ENCODE results near the gene ZYG11B.
"Not testable (repeated sequence)": the region's sequence is repeated elsewhere in the genome, so short reads cannot be mapped to it uniquely, and the experiment has no call there.

Gene ZYG11B

DNA sequence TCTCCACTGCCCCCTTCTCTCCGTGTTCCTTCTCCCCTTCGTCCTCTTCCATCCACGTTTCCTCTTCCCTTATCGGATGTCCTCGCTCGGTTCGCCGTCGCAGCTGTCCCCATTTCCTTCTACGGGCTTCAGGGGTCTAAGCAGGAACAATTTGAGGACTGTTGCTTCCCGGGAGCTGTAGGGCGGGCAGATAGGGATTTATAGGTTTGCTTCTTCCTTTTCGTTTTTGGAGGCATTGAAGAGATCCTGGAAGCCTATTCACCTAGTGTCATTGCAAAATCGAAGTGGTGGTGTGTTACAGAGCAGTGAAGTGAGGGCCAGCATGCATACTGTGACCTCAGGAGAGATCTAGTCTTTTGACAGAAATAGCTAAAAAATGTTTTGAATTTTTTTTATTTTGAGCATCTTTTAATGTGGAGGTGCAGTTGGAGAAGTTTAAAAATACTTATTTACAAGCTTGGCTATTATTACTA lies 897 bp downstream of the ZYG11B start:
- H2AFZ ChIP-seq (ENCODE audit: low read depth, low read length), result peak overlapping the region; percentile 59
- ATAC-seq (ENCODE audit: insufficient read depth, low read depth) (no peak), DNase-seq (peak; percentile 35)
- peak overlapping the region; percentile 45 to 73 for H3K4me3 ChIP-seq (ENCODE audit: low read depth in 1 of 2, low read length in 2 of 2)
- TF ChIP-seq EZH2 (IDR thresholded peaks at IDR 0.05; ENCODE audit: borderline replicate concordance, low read depth, low read length, severe bottlenecking), result no peak
- TF ChIP-seq, protein P1, sequence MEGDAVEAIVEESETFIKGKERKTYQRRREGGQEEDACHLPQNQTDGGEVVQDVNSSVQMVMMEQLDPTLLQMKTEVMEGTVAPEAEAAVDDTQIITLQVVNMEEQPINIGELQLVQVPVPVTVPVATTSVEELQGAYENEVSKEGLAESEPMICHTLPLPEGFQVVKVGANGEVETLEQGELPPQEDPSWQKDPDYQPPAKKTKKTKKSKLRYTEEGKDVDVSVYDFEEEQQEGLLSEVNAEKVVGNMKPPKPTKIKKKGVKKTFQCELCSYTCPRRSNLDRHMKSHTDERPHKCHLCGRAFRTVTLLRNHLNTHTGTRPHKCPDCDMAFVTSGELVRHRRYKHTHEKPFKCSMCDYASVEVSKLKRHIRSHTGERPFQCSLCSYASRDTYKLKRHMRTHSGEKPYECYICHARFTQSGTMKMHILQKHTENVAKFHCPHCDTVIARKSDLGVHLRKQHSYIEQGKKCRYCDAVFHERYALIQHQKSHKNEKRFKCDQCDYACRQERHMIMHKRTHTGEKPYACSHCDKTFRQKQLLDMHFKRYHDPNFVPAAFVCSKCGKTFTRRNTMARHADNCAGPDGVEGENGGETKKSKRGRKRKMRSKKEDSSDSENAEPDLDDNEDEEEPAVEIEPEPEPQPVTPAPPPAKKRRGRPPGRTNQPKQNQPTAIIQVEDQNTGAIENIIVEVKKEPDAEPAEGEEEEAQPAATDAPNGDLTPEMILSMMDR (IDR thresholded peaks at IDR 0.05; ENCODE audit: borderline replicate concordance, extremely low read depth, low read length, poor library complexity, severe bottlenecking), result no peak
- peak overlapping the region; percentile 38; the same call in 1 of the 2 replicates for H3K27ac ChIP-seq (ENCODE audit: low read length)
- H3K79me2 ChIP-seq (ENCODE audit: insufficient read depth, low read length), result peaks cover 46% of the 10 kb centered on the region
- no peaks in the 10 kb centered on the region for H3K27me3 ChIP-seq (ENCODE audit: insufficient read depth, low read length, poor library complexity)
- peaks cover 7% of the 10 kb centered on the region for H4K20me1 ChIP-seq (ENCODE audit: insufficient read depth, low read length)
- peaks cover 33% of the 10 kb centered on the region for H3K4me1 ChIP-seq (ENCODE audit: insufficient read depth, low read length)
- H3K9me3 ChIP-seq (ENCODE audit: insufficient read depth, low read length, severe bottlenecking), result no peaks in the 10 kb centered on the region
- no peaks in the 10 kb centered on the region; the same call in 1 of the 2 replicates for H3K36me3 ChIP-seq (ENCODE audit: insufficient read depth, low read length)
- H3K4me2 ChIP-seq (ENCODE audit: insufficient read depth, low read length), result peak overlapping the region; percentile 81
- peak overlapping the region; percentile 67 for H3K9ac ChIP-seq (ENCODE audit: low read depth, low read length)

DNA sequence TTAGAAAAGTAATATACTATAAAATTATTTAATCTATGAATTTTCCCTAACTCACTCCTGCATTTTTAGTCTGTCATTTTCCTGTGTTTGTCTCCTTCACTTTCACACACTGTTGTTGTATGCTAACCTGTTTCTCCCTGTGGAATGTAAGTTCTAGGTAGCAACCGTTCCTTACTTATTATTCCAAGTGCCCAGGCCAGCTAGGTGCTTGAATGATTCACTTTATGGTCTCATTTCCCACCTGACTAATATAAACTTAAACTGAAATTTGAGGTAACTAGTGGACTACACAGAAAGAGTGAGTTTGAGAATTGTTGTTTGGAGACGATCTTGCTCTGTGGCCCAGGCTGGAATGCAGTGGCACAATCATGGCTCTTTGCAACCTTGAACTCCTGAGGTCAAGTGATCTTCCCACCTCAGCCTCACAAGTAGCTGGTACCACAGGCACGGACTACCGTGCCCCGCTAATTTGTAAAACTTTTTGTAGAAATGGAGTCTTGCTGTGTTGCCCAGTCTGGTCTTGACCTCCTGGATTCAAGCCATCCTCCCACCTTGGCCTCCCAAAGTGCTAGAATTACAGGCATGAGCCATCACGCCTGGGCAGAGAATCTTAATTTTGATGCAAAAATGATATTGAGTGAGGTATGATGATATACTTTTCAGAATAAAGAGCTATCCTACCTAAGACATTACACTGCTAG lies 1.9 kb downstream of the ZYG11B start:
- Histone ChIP-seq H3K9ac (ENCODE audit: low read depth, low read length) (peak overlapping the region; percentile 17; the same call in 1 of the 2 replicates), H3K27me3 (ENCODE audit: insufficient read depth, low read length, poor library complexity) (no peaks in the 10 kb centered on the region), H2AFZ (ENCODE audit: low read depth, low read length) (no peak overlapping the region), H3K27ac (ENCODE audit: low read length) (no peak overlapping the region), H3K4me2 (ENCODE audit: insufficient read depth, low read length) (peak overlapping the region; percentile 81), H4K20me1 (ENCODE audit: insufficient read depth, low read length) (peaks cover 7% of the 10 kb centered on the region), H3K36me3 (ENCODE audit: insufficient read depth, low read length) (no peaks in the 10 kb centered on the region; the same call in 1 of the 2 replicates), H3K9me3 (ENCODE audit: insufficient read depth, low read length, severe bottlenecking) (no peaks in the 10 kb centered on the region), H3K4me1 (ENCODE audit: insufficient read depth, low read length) (peaks cover 33% of the 10 kb centered on the region), H3K4me3 (ENCODE audit: low read depth in 1 of 2, low read length in 2 of 2) (peak overlapping the region in 1 of 2 experiments; percentile 38; a peak in 2 of 4 replicates), H3K79me2 (ENCODE audit: insufficient read depth, low read length) (peaks cover 46% of the 10 kb centered on the region)
- ATAC-seq (ENCODE audit: insufficient read depth, low read depth), result no peak
- DNase-seq, result no peak
- TF ChIP-seq, protein P1 (IDR thresholded peaks at IDR 0.05; ENCODE audit: borderline replicate concordance, extremely low read depth, low read length, poor library complexity, severe bottlenecking), result no peak
- no peak for TF ChIP-seq EZH2 (IDR thresholded peaks at IDR 0.05; ENCODE audit: borderline replicate concordance, low read depth, low read length, severe bottlenecking)

DNA sequence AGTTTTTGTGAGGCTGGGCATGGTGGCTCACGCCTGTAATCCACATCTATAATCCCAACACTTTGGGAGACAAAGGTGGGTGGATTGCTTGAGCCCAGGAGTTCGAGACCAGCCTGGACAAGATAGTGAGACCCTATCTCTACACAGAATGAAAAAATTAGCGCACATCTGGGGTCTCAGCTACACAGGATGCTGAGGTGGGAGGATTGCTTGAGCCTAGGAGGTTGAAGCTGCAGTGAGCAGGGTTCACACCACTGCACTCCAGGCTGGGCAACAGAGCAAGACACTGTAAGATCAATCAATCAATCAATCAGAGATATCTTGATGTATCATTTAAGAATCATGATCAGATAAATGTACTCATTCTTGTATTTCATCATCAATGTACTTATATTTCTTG lies 7.1 kb downstream of the ZYG11B start:
- no peaks in the 10 kb centered on the region for H3K9me3 ChIP-seq (ENCODE audit: insufficient read depth, low read length, severe bottlenecking)
- no peaks in the 10 kb centered on the region; the same call in 1 of the 2 replicates for H3K36me3 ChIP-seq (ENCODE audit: insufficient read depth, low read length)
- no peak overlapping the region for H3K9ac ChIP-seq (ENCODE audit: low read depth, low read length)
- peaks cover 41% of the 10 kb centered on the region for H3K79me2 ChIP-seq (ENCODE audit: insufficient read depth, low read length)
- no peak overlapping the region for H3K4me3 ChIP-seq (ENCODE audit: low read depth in 1 of 2, low read length in 2 of 2)
- H4K20me1 ChIP-seq (ENCODE audit: insufficient read depth, low read length), result peaks cover 2% of the 10 kb centered on the region
- DNase-seq (no peak), ATAC-seq (ENCODE audit: insufficient read depth, low read depth) (no peak)
- no peaks in the 10 kb centered on the region for H3K27me3 ChIP-seq (ENCODE audit: insufficient read depth, low read length, poor library complexity)
- peaks cover 7% of the 10 kb centered on the region; the same call in 1 of the 2 replicates for H3K4me1 ChIP-seq (ENCODE audit: insufficient read depth, low read length)
- no peak overlapping the region for H2AFZ ChIP-seq (ENCODE audit: low read depth, low read length)
- no peak overlapping the region for H3K27ac ChIP-seq (ENCODE audit: low read length)
- no peak overlapping the region for H3K4me2 ChIP-seq (ENCODE audit: insufficient read depth, low read length)
- TF ChIP-seq EZH2 (IDR thresholded peaks at IDR 0.05; ENCODE audit: borderline replicate concordance, low read depth, low read length, severe bottlenecking), result no peak
- TF ChIP-seq, protein P1 (IDR thresholded peaks at IDR 0.05; ENCODE audit: borderline replicate concordance, extremely low read depth, low read length, poor library complexity, severe bottlenecking), result no peak

DNA sequence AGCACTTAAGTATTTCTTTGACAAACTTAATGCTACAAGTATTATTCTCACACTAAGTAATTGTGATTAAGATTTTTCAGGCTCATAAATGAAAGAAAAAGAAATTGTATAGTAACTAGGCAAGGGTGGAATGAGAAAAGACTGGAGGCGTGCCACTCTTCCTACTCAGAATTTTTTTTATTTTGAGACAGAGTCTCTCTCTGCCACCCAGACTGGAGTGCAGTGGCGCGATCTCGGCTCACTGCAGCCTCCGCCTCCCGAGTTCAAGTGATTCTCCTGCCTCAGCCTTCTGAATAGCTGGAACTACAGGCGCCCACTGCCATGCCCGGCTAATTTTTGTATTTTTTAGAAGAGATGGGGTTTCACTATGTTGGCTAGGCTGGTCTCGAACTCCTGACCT lies 9.1 kb downstream of the ZYG11B start:
- not testable (repeated sequence) for H3K4me2 ChIP-seq (ENCODE audit: insufficient read depth, low read length); H3K9me3 ChIP-seq (ENCODE audit: insufficient read depth, low read length, severe bottlenecking); H3K4me3 ChIP-seq (ENCODE audit: low read depth in 1 of 2, low read length in 2 of 2); H2AFZ ChIP-seq (ENCODE audit: low read depth, low read length); H3K36me3 ChIP-seq (ENCODE audit: insufficient read depth, low read length); ATAC-seq (ENCODE audit: insufficient read depth, low read depth); H4K20me1 ChIP-seq (ENCODE audit: insufficient read depth, low read length); H3K27me3 ChIP-seq (ENCODE audit: insufficient read depth, low read length, poor library complexity); H3K4me1 ChIP-seq (ENCODE audit: insufficient read depth, low read length); DNase-seq; H3K27ac ChIP-seq (ENCODE audit: low read length); H3K9ac ChIP-seq (ENCODE audit: low read depth, low read length)
- peaks cover 31% of the 10 kb centered on the region for H3K79me2 ChIP-seq (ENCODE audit: insufficient read depth, low read length)

Data from DND-41 (cell line).